ENCODE measurements around the gene ASTN2. TPM values are rescaled to one million over a fixed set of nuclear protein-coding genes. Genes with fewer than 3 reads are reported as not detected.

ASTN2 gene
- polyA plus RNA-seq, 1 donor from 2014 or later = 6.8 TPM

DNA sequence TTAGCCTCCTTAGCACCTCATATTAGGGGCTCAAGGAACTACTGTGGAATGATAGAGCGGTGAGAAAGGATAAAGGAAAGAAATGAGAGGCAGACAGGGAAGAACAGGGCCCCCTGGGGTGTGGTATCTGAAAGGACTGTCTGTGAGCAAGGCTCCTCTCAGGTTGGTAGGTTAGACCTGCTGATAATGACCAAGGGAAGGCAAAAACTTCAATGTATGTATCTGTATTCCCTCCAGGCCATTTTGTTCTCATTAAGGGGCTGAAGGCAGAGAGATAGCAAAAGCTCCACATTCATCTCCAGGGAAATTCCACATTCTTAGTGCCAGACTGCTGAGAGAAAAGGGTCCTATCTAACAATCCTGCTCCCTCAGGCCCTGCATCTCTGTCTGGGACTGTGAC, 699.1 kb downstream of the ASTN2 start:
- no peak overlapping the region for H3K4me2 ChIP-seq (ENCODE audit: low read length)
- no peaks in the 10 kb centered on the region for H3K9me2 ChIP-seq (ENCODE audit: insufficient read depth, low read length)
- H3K27me3 ChIP-seq (ENCODE audit: insufficient read depth, low read depth, low read length) = no peaks in the 10 kb centered on the region
- no peak overlapping the region for H3K9ac ChIP-seq (ENCODE audit: low read length)
- no peak overlapping the region for H2AFZ ChIP-seq (ENCODE audit: low read depth, low read length)
- H3F3A ChIP-seq (ENCODE audit: insufficient read depth, low read length, poor library complexity, severe bottlenecking) = no peaks in the 10 kb centered on the region
- H3K4me3 ChIP-seq (ENCODE audit: low read length) = no peak overlapping the region
- H3K36me3 ChIP-seq (ENCODE audit: insufficient read depth, low read length) = no peaks in the 10 kb centered on the region
- no peaks in the 10 kb centered on the region for H3K9me3 ChIP-seq (ENCODE audit: low read length)
- H4K20me1 ChIP-seq (ENCODE audit: insufficient read depth) = no peaks in the 10 kb centered on the region
- no peak overlapping the region for H3K27ac ChIP-seq (ENCODE audit: low read length)
- H3K79me2 ChIP-seq (replicated peaks; ENCODE audit: insufficient read depth, low read length) = no peaks in the 10 kb centered on the region
- TF ChIP-seq EP300 (conservative IDR thresholded peaks at IDR 0.05; ENCODE audit: poor library complexity, severe bottlenecking) (no peak), EZH2 (IDR thresholded peaks at IDR 0.05; ENCODE audit: borderline replicate concordance, insufficient read depth, low read length, poor library complexity, severe bottlenecking) (no peak), CTCF (IDR thresholded peaks at IDR 0.05; ENCODE audit: poor library complexity, severe bottlenecking) (no peak), MXI1 (conservative IDR thresholded peaks at IDR 0.05; ENCODE audit: poor library complexity, severe bottlenecking) (no peak), REST (IDR thresholded peaks at IDR 0.05; ENCODE audit: borderline replicate concordance) (no peak), POLR2AphosphoS5 (IDR thresholded peaks at IDR 0.05) (no peak), RAD21 (conservative IDR thresholded peaks at IDR 0.05) (no peak), SMC3 (conservative IDR thresholded peaks at IDR 0.05; ENCODE audit: poor library complexity) (no peak), TAF1 (IDR thresholded peaks at IDR 0.05; ENCODE audit: low read depth) (no peak)

DNA sequence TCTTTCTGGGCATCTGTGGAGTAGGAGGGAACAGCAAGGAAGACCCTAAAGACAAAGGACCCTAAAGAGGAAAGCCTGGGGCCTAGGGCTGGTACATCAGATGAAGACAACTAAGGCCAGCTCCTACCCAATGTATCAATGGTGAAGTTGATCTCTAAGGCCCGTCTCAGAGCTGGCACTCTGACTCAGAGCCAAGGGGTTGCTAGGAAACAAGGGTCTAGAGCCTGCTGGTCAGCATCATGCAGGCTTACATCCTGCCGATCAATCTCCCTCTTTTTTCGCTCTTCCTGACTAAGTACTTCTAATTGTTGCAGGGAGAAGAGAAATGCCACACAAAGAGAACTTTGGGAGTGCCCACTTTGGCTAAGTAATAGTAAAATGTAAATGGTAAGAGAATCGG, 701.6 kb downstream of the ASTN2 start:
- no peaks in the 10 kb centered on the region for H3K79me2 ChIP-seq (replicated peaks; ENCODE audit: insufficient read depth, low read length)

More for the DNA sequence above, 701.6 kb downstream of the ASTN2 start:
- TF ChIP-seq EZH2 (IDR thresholded peaks at IDR 0.05; ENCODE audit: borderline replicate concordance, insufficient read depth, low read length, poor library complexity, severe bottlenecking) (no peak), RAD21 (conservative IDR thresholded peaks at IDR 0.05) (no peak), SMC3 (conservative IDR thresholded peaks at IDR 0.05; ENCODE audit: poor library complexity) (no peak)
- Histone ChIP-seq H3K9ac (ENCODE audit: low read length) (no peak overlapping the region), H3K4me2 (ENCODE audit: low read length) (no peak overlapping the region), H3K9me2 (ENCODE audit: insufficient read depth, low read length) (no peaks in the 10 kb centered on the region), H4K20me1 (ENCODE audit: insufficient read depth) (no peaks in the 10 kb centered on the region), H3K9me3 (ENCODE audit: low read length) (no peaks in the 10 kb centered on the region), H2AFZ (ENCODE audit: low read depth, low read length) (no peak overlapping the region), H3F3A (ENCODE audit: insufficient read depth, low read length, poor library complexity, severe bottlenecking) (no peaks in the 10 kb centered on the region), H3K4me3 (ENCODE audit: low read length) (no peak overlapping the region), H3K27ac (ENCODE audit: low read length) (no peak overlapping the region), H3K27me3 (ENCODE audit: insufficient read depth, low read depth, low read length) (no peaks in the 10 kb centered on the region), H3K36me3 (ENCODE audit: insufficient read depth, low read length) (no peaks in the 10 kb centered on the region)
